B cell (primary cell): ENCODE measurements around the gene CAMK2D. TPM values are rescaled to one million over a fixed set of nuclear protein-coding genes. Genes with fewer than 3 reads are reported as not detected.

ENCODE experiments used
- ATAC-seq: fragments of 200-7000 bp; cut with Tn5 transposase; one replicate; pipeline ENCODE4 v1.10.0; 2021; ENCODE audit warnings: low read depth, mild to moderate bottlenecking, moderate number of reproducible peaks, moderate library complexity
- CTCF ChIA-PET: fragments of 350-600 bp; sonication (Branson Sonifier 250); formaldehyde crosslinking; loops from one replicate; lab custom pipeline; 2021; ENCODE audit warnings: antibody characterized with exemption, inconsistent platforms; lab: Charles Lee
- POLR2A ChIA-PET: fragments of 350-600 bp; sonication (Branson Sonifier 250); formaldehyde crosslinking; loops from one replicate; lab custom pipeline; 2021; ENCODE audit warnings: antibody characterized with exemption; lab: Charles Lee
- DNase-seq: peaks from one replicate; pipeline ENCODE4 v3.0.0; 2013
- H2AFZ ChIP-seq: 2 replicates; pipeline ENCODE4 v1.6.1; 2012; ENCODE audit warnings: mild to moderate bottlenecking, low read depth, low read length; ENCODE audit not compliant: insufficient read depth, poor library complexity, severe bottlenecking
- H3K27ac ChIP-seq, 2 donors: 1 replicate in 1 of 2; 2 replicates in 1 of 2; pipeline ENCODE4 v1.5.1; 2012 to 2013; ENCODE audit warnings: low read length in 2 of 2, mild to moderate bottlenecking in 2 of 2, moderate library complexity in 1 of 2
- H3K27me3 ChIP-seq, 4 experiments: fragments of 200-600 bp in 1 of 4; sonication (generic) in 1 of 4; replicated peaks in 1 of 4; 1 replicate in 2 of 4; 2 replicates in 2 of 4; pipeline versions ENCODE4 v1.6.1 to v1.7.0; 2013 to 2016; ENCODE audit warnings: low read length in 3 of 4, mild to moderate bottlenecking in 2 of 4, mixed read lengths in 1 of 4, moderate library complexity in 1 of 4; ENCODE audit not compliant: insufficient read depth in 4 of 4, control insufficient read depth in 3 of 4; ENCODE audit errors: control extremely low read depth in 1 of 4
- H3K36me3 ChIP-seq, 2 experiments: replicated peaks in 1 of 2; 1 replicate in 1 of 2; 2 replicates in 1 of 2; pipeline versions ENCODE4 v1.6.1 to v1.7.1; 2013; ENCODE audit warnings: low read length in 1 of 2; ENCODE audit not compliant: insufficient read depth in 2 of 2, control insufficient read depth in 1 of 2; ENCODE audit errors: control extremely low read depth in 1 of 2, extremely low read depth in 1 of 2
- H3K4me1 ChIP-seq, 2 donors: fragments of 200-600 bp in 1 of 2; sonication (generic) in 1 of 2; 1 replicate in 1 of 2; 2 replicates in 1 of 2; pipeline versions ENCODE4 v1.5.1 to v1.6.1; 2013 to 2017; ENCODE audit warnings: low read length in 2 of 2; ENCODE audit not compliant: control insufficient read depth in 2 of 2, insufficient read depth in 2 of 2
- H3K4me2 ChIP-seq: replicated peaks from 2 replicates; pipeline ENCODE3; 2012; ENCODE audit warnings: mild to moderate bottlenecking, low read depth, low read length; ENCODE audit not compliant: poor library complexity, severe bottlenecking
- H3K4me3 ChIP-seq, 5 experiments: fragments of 200-600 bp in 1 of 5; sonication (generic) in 1 of 5; 1 replicate in 3 of 5; 2 replicates in 2 of 5; pipeline versions ENCODE4 v1.5.1 to v1.7.0; 2011 to 2016; ENCODE audit warnings: low read length in 4 of 5, mild to moderate bottlenecking in 4 of 5, low read depth in 2 of 5, control low read depth in 1 of 5, moderate library complexity in 1 of 5; ENCODE audit not compliant: insufficient read depth in 1 of 5; ENCODE audit errors: control extremely low read depth in 1 of 5, extremely low read depth in 1 of 5
- H3K79me2 ChIP-seq: fragments of 200-600 bp; sonication (generic); one replicate; pipeline ENCODE4 v1.6.0; 2016; ENCODE audit warnings: low read length; ENCODE audit not compliant: control insufficient read depth, insufficient read depth
- H3K9ac ChIP-seq: fragments of 200-600 bp; sonication (generic); 2 replicates; pipeline ENCODE4 v1.6.1; 2017; ENCODE audit warnings: mild to moderate bottlenecking, low read length, moderate library complexity
- H3K9me3 ChIP-seq, 3 donors: one replicate each; pipeline versions ENCODE4 v1.6.1 to v1.7.1; 2013; ENCODE audit warnings: low read length in 2 of 3; ENCODE audit not compliant: control insufficient read depth in 2 of 3, insufficient read depth in 1 of 3; ENCODE audit errors: control extremely low read depth in 1 of 3
- H4K20me1 ChIP-seq: 2 replicates; pipeline ENCODE4 v1.6.0; 2012; ENCODE audit warnings: mild to moderate bottlenecking, low read length; ENCODE audit not compliant: insufficient read depth, control insufficient read depth, poor library complexity, severe bottlenecking
- H3K27ac Mint-ChIP-seq: one replicate; pipeline ENCODE4 v1.8.0; 2021; ENCODE audit warnings: mixed read lengths
- H3K27me3 Mint-ChIP-seq: one replicate; pipeline ENCODE4 v1.8.0; 2021; ENCODE audit warnings: mixed read lengths
- H3K4me1 Mint-ChIP-seq: one replicate; pipeline ENCODE4 v1.8.0; 2021; ENCODE audit warnings: mixed read lengths
- H3K4me3 Mint-ChIP-seq: one replicate; pipeline ENCODE4 v1.8.0; 2021; ENCODE audit warnings: mixed read lengths
- H3K9me3 Mint-ChIP-seq: one replicate; pipeline ENCODE4 v1.8.0; 2022; ENCODE audit warnings: mixed read lengths; ENCODE audit not compliant: insufficient read depth
- CTCF ChIP-seq: fragments of 200-600 bp; IDR thresholded peaks from one replicate; pipeline ENCODE4 v1.8.0; 2022; ENCODE audit warnings: antibody characterized with exemption, mild to moderate bottlenecking
- EZH2 ChIP-seq: IDR thresholded peaks from 2 replicates; pipeline ENCODE4 v1.6.1; 2012; ENCODE audit warnings: borderline replicate concordance, low read depth, mild to moderate bottlenecking, moderate library complexity, low read length; ENCODE audit not compliant: insufficient read depth, poor library complexity, severe bottlenecking
- WGBS: methylation state at CpG from one replicate; pipeline ENCODE4 v1.1.5; 2013; ENCODE audit warnings: missing lambda C conversion rate; ENCODE audit not compliant: insufficient coverage; 5-methylcytosine and 5-hydroxymethylcytosine counted together
- intact Hi-C: fragments of 100-400 bp; cut with micrococcal nuclease; formaldehyde crosslinking; loops from one replicate; pipeline ENCODE4 v1.10.0; 2022
- polyA plus RNA-seq: library from polyadenylated mRNA; depleted of rRNA; stranded (reverse); fragments of >200 nt; gene quantifications from 2 replicates; pipeline ENCODE4 v1.2.3, GENCODE V29; 2012
- small RNA-seq: library from RNA; depleted of rRNA; stranded (forward); fragments of <200 nt; gene quantifications from one replicate; pipeline ENCODE3, GENCODE V24; 2012; ENCODE audit warnings: low replicate concordance, low read depth; ENCODE audit not compliant: insufficient read length
- total RNA-seq, 2 donors: library from RNA; stranded (reverse); fragments of 120-200 nt in 1 of 2; gene quantifications; 1 replicate in 1 of 2; 2 replicates in 1 of 2; pipeline versions ENCODE4 v1.2.3 to v1.2.4, GENCODE V29; 2013 to 2022

Gene CAMK2D
- total and polyA plus RNA-seq, 2 donors (not counting 1 experiment from before 2014, with no cell fraction given): 26.3 to 57.0 TPM

DNA sequence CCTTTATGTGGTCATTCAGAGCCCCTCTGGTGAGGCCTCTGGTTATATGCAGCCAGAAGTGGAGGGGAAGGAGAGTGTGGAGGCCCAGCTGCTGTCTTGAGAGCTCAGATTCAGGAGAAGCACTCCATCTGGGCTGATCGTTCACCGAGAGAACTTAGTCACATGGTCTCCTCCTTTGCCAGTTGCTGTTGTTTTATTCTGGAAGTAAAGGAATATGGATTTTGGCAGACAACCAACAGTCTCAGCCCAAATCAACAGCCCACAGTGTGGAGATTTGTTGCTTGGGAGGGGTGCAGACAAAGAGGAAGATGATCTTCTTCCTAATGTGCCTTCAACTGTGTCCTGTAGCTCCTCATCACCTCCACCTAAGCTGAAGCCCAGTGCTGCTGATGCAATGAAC, 356.7 kb downstream of the CAMK2D start:
- intact Hi-C loops: no loop called here
- Histone ChIP-seq H3K27me3 (no peaks in the 10 kb centered on the region), H4K20me1 (no peaks in the 10 kb centered on the region), H2AFZ (no peak overlapping the region), H3K36me3 (no peaks in the 10 kb centered on the region), H3K9me3 (peaks cover 0 to 6% (median 0%) of the 10 kb centered on the region in 3 donors), H3K4me3 (no peak overlapping the region), H3K9ac (no peak overlapping the region), H3K4me1 (no peaks in the 10 kb centered on the region), H3K4me2 (no peak overlapping the region), H3K27ac (no peak overlapping the region), H3K79me2 (no peaks in the 10 kb centered on the region)
- ChIA-PET CTCF (no interaction called here), POLR2A (no interaction called here)
- Mint-ChIP-seq H3K27me3 (peaks cover 9% of the 10 kb centered on the region), H3K9me3 (no peaks in the 10 kb centered on the region), H3K4me3 (no peak overlapping the region), H3K4me1 (no peaks in the 10 kb centered on the region), H3K27ac (no peak overlapping the region)
- WGBS: 83% methylated on average over 2 of the region's 2 CpGs
- TF ChIP-seq CTCF (no peak), EZH2 (no peak)
- ATAC-seq: no peak
- DNase-seq: no peak

- Mint-ChIP-seq H3K4me3 (no peak overlapping the region), H3K4me1 (no peaks in the 10 kb centered on the region), H3K9me3 (no peaks in the 10 kb centered on the region), H3K27me3 (peaks cover 6% of the 10 kb centered on the region), H3K27ac (no peak overlapping the region)
- H3K4me1 ChIP-seq: no peaks in the 10 kb centered on the region
- intact Hi-C loops: no loop called here
- CTCF ChIA-PET: interaction anchor here (1.4 kb wide), 1 partner anchor 10 kb away, joined by 6 read pairs; no protein-coding TSS in a partner anchor
- H2AFZ ChIP-seq: no peak overlapping the region
- H3K9ac ChIP-seq: no peak overlapping the region
- ATAC-seq: no peak
- H3K4me2 ChIP-seq: no peak overlapping the region
- 100% methylated on average over 1 of the region's 4 CpGs for WGBS
- no peak overlapping the region for H3K4me3 ChIP-seq
- DNase-seq: no peak
- H3K27me3 ChIP-seq: no peaks in the 10 kb centered on the region
- no peaks in the 10 kb centered on the region for H3K36me3 ChIP-seq
- H3K9me3 ChIP-seq: peaks cover 0 to 6% (median 0%) of the 10 kb centered on the region in 3 donors
- no peaks in the 10 kb centered on the region for H4K20me1 ChIP-seq
- no peak for TF ChIP-seq EZH2
- no peak for TF ChIP-seq CTCF
- no peak overlapping the region for H3K27ac ChIP-seq
- POLR2A ChIA-PET: no interaction called here
- H3K79me2 ChIP-seq: no peaks in the 10 kb centered on the region
Observed at GRCh38 chr4:113404167-113404571, 357.4 kb downstream of the CAMK2D start.

Small RNA genes within 50 kb of the gene (small RNA-seq; reads per million reads assigned to genes)
- gene RN7SL184P: not detected
- 0.57 reads per million for gene RNU1-138P

Other genes starting within 250 kb of the CAMK2D start
- gene ARSJ, start 217.9 kb upstream of the CAMK2D start, total RNA-seq: not detected in 2 replicates
- not detected in 2 replicates for gene ARSJ, start 217.9 kb upstream of the CAMK2D start, polyA plus RNA-seq